DMS153 treated with DMSO at 0.1 percent for 48 hours (cell line): Measurements from ENCODE around the gene ULK1.
"Not testable (repeated sequence)": the region's sequence is repeated elsewhere in the genome, so short reads cannot be mapped to it uniquely, and the experiment has no call there.

ENCODE experiments used
- DNase-seq: peaks from one replicate; lab custom pipeline; 2025; ENCODE audit not compliant: unreplicated experiment; lab: John Stamatoyannopoulos, UW

Gene ULK1

GRCh38 chr12:131861261-131862083, 33.0 kb upstream of the ULK1 start:
- no peak for DNase-seq

- DNase-seq, result no peak
Measured at GRCh38 chr12:131862084-131862441, 32.4 kb upstream of the ULK1 start.

GRCh38 chr12:131862600-131862993, 31.8 kb upstream of the ULK1 start:
- no peak for DNase-seq

GRCh38 chr12:131862994-131863710, 31.3 kb upstream of the ULK1 start:
- no peak for DNase-seq

GRCh38 chr12:131863711-131864396, 30.6 kb upstream of the ULK1 start:
- no peak for DNase-seq

GRCh38 chr12:131864469-131864868, 30.0 kb upstream of the ULK1 start:
- no peak for DNase-seq

- no peak for DNase-seq
Measured at GRCh38 chr12:131865180-131865875, 29.1 kb upstream of the ULK1 start.

- DNase-seq, result no peak
Measured at GRCh38 chr12:131867471-131867870, 27.0 kb upstream of the ULK1 start.

- DNase-seq, result no peak
Measured at GRCh38 chr12:131867891-131868675, 26.3 kb upstream of the ULK1 start.

- DNase-seq, result no peak
Measured at GRCh38 chr12:131869871-131870418, 24.5 kb upstream of the ULK1 start.

GRCh38 chr12:131871677-131872076, 22.7 kb upstream of the ULK1 start:
- DNase-seq, result no peak

- DNase-seq, result no peak
Measured at GRCh38 chr12:131872154-131873051, 22.0 kb upstream of the ULK1 start.

- DNase-seq, result no peak
Measured at GRCh38 chr12:131873293-131873692, 21.1 kb upstream of the ULK1 start.

GRCh38 chr12:131874972-131875371, 19.4 kb upstream of the ULK1 start:
- not testable (repeated sequence) for DNase-seq

GRCh38 chr12:131877216-131877615, 17.2 kb upstream of the ULK1 start:
- not testable (repeated sequence) for DNase-seq

- not testable (repeated sequence) for DNase-seq
Measured at GRCh38 chr12:131878436-131878835, 16.0 kb upstream of the ULK1 start.

GRCh38 chr12:131882804-131883520, 11.5 kb upstream of the ULK1 start:
- no peak for DNase-seq

- no peak for DNase-seq
Measured at GRCh38 chr12:131883521-131883900, 10.9 kb upstream of the ULK1 start.

GRCh38 chr12:131885076-131885475, 9.3 kb upstream of the ULK1 start:
- DNase-seq, result not testable (repeated sequence)
